Natural killer cell treated with Interleukin-12 subunit alpha and Interleukin-12 subunit beta and Interleukin-15 and Interleukin-18, amount 100 ng/mL, for 72 hours (primary cell): ENCODE data around the gene GALNT12. TPM values are rescaled to one million over a fixed set of nuclear protein-coding genes. Genes with fewer than 3 reads are reported as not detected.

Experiments
- ATAC-seq, 2 donors: fragments of 150-1000 bp; cut with Tn5 transposase in 1 of 2; sonication (Bioruptor Pico), chemical (Tn5 transposase) in 1 of 2; 2 replicates each; pipeline ENCODE4 v1.10.0; 2021
- DNase-seq: peaks from one replicate; pipeline ENCODE4 v3.0.0; 2022; ENCODE audit warnings: low spot score
- H3K27ac Mint-ChIP-seq, 2 donors: 1 replicate in 1 of 2; 2 replicates in 1 of 2; pipeline ENCODE4 v1.8.0; 2022; ENCODE audit warnings: mixed read lengths in 2 of 2, mild to moderate bottlenecking in 1 of 2, moderate library complexity in 1 of 2
- H3K27me3 Mint-ChIP-seq, 2 donors: 1 replicate in 1 of 2; 2 replicates in 1 of 2; pipeline ENCODE4 v1.8.0; 2022; ENCODE audit warnings: mixed read lengths in 2 of 2
- H3K36me3 Mint-ChIP-seq: one replicate; pipeline ENCODE4 v1.8.0; 2022; ENCODE audit warnings: mixed read lengths
- H3K4me1 Mint-ChIP-seq, 2 donors: 1 replicate in 1 of 2; 2 replicates in 1 of 2; pipeline ENCODE4 v1.8.0; 2022; ENCODE audit warnings: low read depth in 2 of 2, mixed read lengths in 2 of 2, mild to moderate bottlenecking in 1 of 2
- H3K4me3 Mint-ChIP-seq: one replicate; pipeline ENCODE4 v1.8.0; 2022; ENCODE audit warnings: mixed read lengths
- H3K9me3 Mint-ChIP-seq: 2 replicates; pipeline ENCODE4 v1.8.0; 2022; ENCODE audit warnings: mixed read lengths
- total RNA-seq, 2 donors: library from RNA; stranded (reverse); gene quantifications; one replicate each; pipeline ENCODE4 v1.2.3, GENCODE V29; 2022

GALNT12 gene
- total RNA-seq, 2 donors from 2014 or later = 1.8 to 4.1 TPM

GRCh38 chr9:98821831-98822230, 14.4 kb downstream of the GALNT12 start:
- Mint-ChIP-seq H3K9me3 (no peaks in the 10 kb centered on the region), H3K36me3 (no peaks in the 10 kb centered on the region), H3K27ac (no peak overlapping the region), H3K4me1 (peaks cover 0 to 3% of the 10 kb centered on the region in 2 donors), H3K27me3 (no peaks in the 10 kb centered on the region), H3K4me3 (no peak overlapping the region)
- no peak for DNase-seq
- ATAC-seq = no peak

DNA sequence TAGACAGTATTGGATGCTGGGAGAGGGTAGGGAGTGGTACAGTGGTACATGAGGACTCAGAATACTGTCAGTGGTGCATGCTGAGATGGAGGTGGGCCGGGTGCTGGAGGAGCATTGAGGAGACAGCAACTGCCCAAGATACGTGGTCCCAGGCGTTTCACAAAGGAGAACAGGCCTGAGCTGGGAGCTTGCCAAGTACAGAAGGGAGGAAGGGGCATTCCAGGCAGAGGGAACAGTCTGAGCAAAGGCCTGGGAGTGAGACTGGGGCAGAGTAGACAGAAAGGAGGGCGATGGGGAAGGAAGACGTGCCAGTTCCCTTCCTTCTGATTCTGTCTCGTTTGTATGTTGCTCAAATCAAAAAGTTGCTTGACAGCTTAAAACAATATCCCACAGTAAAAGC, 15.2 kb downstream of the GALNT12 start:
- H3K27ac Mint-ChIP-seq = no peak overlapping the region
- peaks cover 0 to 3% of the 10 kb centered on the region in 2 donors for H3K4me1 Mint-ChIP-seq
- no peaks in the 10 kb centered on the region for H3K27me3 Mint-ChIP-seq
- no peaks in the 10 kb centered on the region for H3K9me3 Mint-ChIP-seq
- DNase-seq (no peak), ATAC-seq (no peak)
- no peak overlapping the region for H3K4me3 Mint-ChIP-seq
- H3K36me3 Mint-ChIP-seq = no peaks in the 10 kb centered on the region

GRCh38 chr9:98823666-98824334, 16.3 kb downstream of the GALNT12 start:
- Mint-ChIP-seq H3K9me3 (no peaks in the 10 kb centered on the region), H3K36me3 (no peaks in the 10 kb centered on the region), H3K4me3 (no peak overlapping the region), H3K27ac (peak overlapping the region in 1 of 2 donors; percentile 52), H3K27me3 (no peaks in the 10 kb centered on the region), H3K4me1 (peaks cover 0 to 3% of the 10 kb centered on the region in 2 donors)
- DNase-seq (no peak), ATAC-seq (peak in 1 of 2 donors; percentile 15)

- Mint-ChIP-seq H3K27me3 (no peaks in the 10 kb centered on the region), H3K4me3 (no peak overlapping the region), H3K9me3 (no peaks in the 10 kb centered on the region), H3K27ac (no peak overlapping the region), H3K36me3 (no peaks in the 10 kb centered on the region), H3K4me1 (peaks cover 0 to 3% of the 10 kb centered on the region in 2 donors)
- no peak for ATAC-seq
- no peak for DNase-seq
These were observed 17.9 kb downstream of the GALNT12 start for GRCh38 chr9:98825414-98825813.

- Mint-ChIP-seq H3K9me3 (no peaks in the 10 kb centered on the region), H3K36me3 (no peaks in the 10 kb centered on the region), H3K4me3 (no peak overlapping the region), H3K4me1 (peaks cover 0 to 3% of the 10 kb centered on the region in 2 donors), H3K27me3 (no peaks in the 10 kb centered on the region), H3K27ac (no peak overlapping the region)
- ATAC-seq (no peak), DNase-seq (no peak)
These were observed 19.2 kb downstream of the GALNT12 start for GRCh38 chr9:98826716-98827115.

DNA sequence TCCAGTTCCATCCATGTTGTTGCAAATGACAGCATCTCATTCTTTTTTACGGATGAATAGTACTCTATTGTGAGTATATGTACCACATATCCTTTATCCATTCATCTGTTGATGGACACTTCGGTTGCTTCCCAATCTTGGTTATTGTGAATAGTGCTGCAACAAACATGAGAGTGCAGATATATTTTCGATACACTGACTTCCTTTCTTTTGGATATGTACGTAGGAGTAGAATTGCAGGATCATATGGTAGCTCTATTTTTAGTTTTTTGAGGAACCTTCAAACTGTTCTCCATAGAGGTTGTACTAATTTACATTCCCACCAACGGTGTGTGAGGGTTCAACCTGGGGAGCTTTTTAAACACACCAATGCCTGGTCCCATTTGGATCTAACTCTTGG, 22.3 kb downstream of the GALNT12 start:
- no peak overlapping the region for H3K27ac Mint-ChIP-seq
- H3K4me3 Mint-ChIP-seq = no peak overlapping the region
- H3K4me1 Mint-ChIP-seq = no peaks in the 10 kb centered on the region
- H3K36me3 Mint-ChIP-seq = no peaks in the 10 kb centered on the region
- no peaks in the 10 kb centered on the region for H3K27me3 Mint-ChIP-seq
- DNase-seq (no peak), ATAC-seq (no peak)
- no peaks in the 10 kb centered on the region for H3K9me3 Mint-ChIP-seq

DNA sequence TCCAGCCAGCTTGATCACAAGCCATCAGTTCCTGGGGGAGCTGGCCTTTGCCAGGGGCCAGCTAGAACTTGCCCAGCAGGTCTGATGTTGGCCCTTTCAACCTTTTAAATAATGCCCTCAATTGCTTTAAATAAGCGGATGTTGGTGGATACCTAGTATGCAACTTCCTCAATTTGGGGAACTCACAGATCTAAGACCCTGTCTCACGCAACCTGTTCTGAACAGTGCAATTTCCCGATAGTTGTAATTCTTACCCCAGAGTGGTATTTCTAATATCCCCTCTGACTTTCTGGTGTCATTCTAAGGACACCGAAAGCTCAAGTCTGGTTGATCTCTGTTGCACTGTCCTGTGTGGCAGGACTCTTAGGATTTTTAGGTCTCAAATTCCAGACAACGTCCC, 23.1 kb downstream of the GALNT12 start:
- H3K27me3 Mint-ChIP-seq = no peaks in the 10 kb centered on the region
- DNase-seq (no peak), ATAC-seq (no peak)
- H3K4me3 Mint-ChIP-seq = no peak overlapping the region
- no peaks in the 10 kb centered on the region for H3K36me3 Mint-ChIP-seq
- H3K27ac Mint-ChIP-seq = no peak overlapping the region
- no peaks in the 10 kb centered on the region for H3K9me3 Mint-ChIP-seq
- H3K4me1 Mint-ChIP-seq = no peaks in the 10 kb centered on the region

DNA sequence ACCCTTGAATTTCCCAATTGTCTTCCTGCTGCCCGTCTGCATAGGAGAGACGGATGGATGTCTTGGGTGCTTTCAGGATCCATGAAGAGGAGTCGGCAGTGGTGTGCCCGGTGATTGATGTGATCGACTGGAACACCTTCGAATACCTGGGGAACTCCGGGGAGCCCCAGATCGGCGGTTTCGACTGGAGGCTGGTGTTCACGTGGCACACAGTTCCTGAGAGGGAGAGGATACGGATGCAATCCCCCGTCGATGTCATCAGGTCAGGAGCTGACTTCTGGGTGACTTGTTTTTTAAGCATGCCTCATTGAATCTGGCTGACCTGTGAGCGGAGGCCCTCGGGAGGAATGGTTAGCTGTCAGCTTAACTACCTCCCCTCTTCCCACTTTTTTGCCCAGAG, 24.2 kb downstream of the GALNT12 start:
- DNase-seq = no peak
- no peak for ATAC-seq
- no peaks in the 10 kb centered on the region for H3K27me3 Mint-ChIP-seq
- no peaks in the 10 kb centered on the region for H3K4me1 Mint-ChIP-seq
- H3K36me3 Mint-ChIP-seq = no peaks in the 10 kb centered on the region
- no peak overlapping the region for H3K4me3 Mint-ChIP-seq
- no peak overlapping the region for H3K27ac Mint-ChIP-seq
- H3K9me3 Mint-ChIP-seq = no peaks in the 10 kb centered on the region

- Mint-ChIP-seq H3K27me3 (no peaks in the 10 kb centered on the region), H3K4me3 (no peak overlapping the region), H3K36me3 (no peaks in the 10 kb centered on the region), H3K9me3 (no peaks in the 10 kb centered on the region), H3K4me1 (no peaks in the 10 kb centered on the region), H3K27ac (no peak overlapping the region)
- ATAC-seq = no peak
- no peak for DNase-seq
These were observed 25.3 kb downstream of the GALNT12 start for GRCh38 chr9:98832768-98833089.

DNA sequence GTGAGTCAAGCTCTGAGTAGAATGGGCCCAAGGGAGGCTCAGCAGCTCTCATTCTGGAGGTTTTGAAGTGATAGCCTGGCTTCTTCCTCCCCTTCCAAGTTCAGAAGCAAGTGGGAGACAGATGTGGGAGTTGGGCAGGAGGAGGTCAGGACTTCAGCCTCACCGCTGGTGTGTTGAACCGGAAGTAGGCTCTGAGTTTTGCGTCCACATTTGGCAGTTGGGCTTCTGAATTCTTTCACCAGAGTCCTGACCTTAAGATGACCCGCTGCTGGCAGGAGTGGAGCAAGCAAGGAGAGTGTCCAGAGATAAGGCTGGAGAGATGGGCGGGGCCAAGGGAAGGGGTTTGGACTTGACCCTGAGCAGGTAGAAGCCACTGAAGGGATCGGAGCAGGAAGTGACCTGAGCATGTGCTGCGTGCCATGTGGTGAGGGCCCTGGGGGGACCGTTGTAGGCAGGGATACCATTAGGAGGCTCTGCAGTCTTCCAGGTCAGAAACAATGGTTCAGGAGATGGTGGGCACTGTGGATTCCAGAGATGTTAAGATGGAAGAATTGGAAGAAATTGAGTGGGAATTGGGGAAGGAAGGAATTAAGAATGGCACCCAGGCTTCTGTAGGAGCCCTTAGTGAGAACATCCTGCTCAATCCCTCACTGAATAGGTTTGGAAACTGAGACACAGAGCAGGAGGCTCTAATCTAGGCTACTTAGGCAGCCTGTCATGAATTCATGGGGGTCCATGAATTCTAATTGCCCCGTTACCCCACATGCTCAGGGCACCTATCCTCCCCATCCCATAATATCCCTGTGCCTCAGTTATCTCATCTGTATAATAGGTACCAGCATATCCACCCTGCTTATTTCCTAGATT, 25.9 kb downstream of the GALNT12 start:
- Mint-ChIP-seq H3K27ac (no peak overlapping the region), H3K4me1 (no peaks in the 10 kb centered on the region), H3K9me3 (no peaks in the 10 kb centered on the region), H3K27me3 (no peaks in the 10 kb centered on the region), H3K4me3 (no peak overlapping the region), H3K36me3 (no peaks in the 10 kb centered on the region)
- ATAC-seq (no peak), DNase-seq (no peak)

GRCh38 chr9:98834386-98834785, 26.9 kb downstream of the GALNT12 start:
- ATAC-seq = no peak
- Mint-ChIP-seq H3K4me1 (no peaks in the 10 kb centered on the region), H3K27me3 (no peaks in the 10 kb centered on the region), H3K4me3 (no peak overlapping the region), H3K9me3 (no peaks in the 10 kb centered on the region), H3K36me3 (no peaks in the 10 kb centered on the region), H3K27ac (no peak overlapping the region)
- no peak for DNase-seq

DNA sequence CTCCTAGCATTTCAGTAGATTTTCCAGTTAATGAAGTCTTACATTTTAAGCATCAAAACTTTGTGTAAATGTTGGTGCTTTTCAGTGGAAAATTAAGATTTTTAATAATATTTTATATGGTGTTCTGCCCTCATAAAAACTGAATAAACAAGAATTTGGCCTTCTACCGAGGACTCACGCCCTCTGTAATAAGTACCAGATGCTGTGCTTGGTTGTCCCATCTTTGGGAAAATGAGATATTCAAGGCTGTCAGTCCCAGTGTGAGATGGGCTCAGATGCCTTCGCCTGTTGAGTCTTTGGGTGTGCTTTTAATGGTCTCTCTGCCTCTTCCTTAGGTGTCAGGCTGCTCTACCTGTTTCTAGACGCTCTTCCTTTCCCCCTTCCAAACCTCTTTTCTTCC, 28.7 kb downstream of the GALNT12 start:
- no peaks in the 10 kb centered on the region for H3K9me3 Mint-ChIP-seq
- H3K36me3 Mint-ChIP-seq = no peaks in the 10 kb centered on the region
- no peak overlapping the region for H3K27ac Mint-ChIP-seq
- no peak for ATAC-seq
- no peaks in the 10 kb centered on the region for H3K4me1 Mint-ChIP-seq
- no peak overlapping the region for H3K4me3 Mint-ChIP-seq
- DNase-seq = no peak
- no peaks in the 10 kb centered on the region for H3K27me3 Mint-ChIP-seq

DNA sequence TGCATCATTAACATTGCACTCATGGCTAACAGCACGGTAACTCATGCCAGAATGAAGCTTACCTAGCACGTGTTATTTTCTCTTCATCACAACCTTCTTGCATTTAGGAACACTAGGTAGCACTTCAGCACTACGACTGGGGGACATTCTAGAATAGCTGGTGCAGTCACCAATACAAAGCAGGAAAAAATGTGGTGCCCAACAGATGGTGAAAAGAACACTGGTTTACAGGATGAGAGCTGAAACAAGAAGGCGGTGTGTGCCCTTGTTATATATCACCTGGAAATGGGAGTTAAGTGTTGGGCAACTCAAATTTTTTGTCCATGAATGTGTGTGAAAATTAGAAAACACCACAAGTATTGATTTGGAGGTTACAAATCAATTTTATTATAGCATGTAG, 30.0 kb downstream of the GALNT12 start:
- ATAC-seq = no peak
- no peaks in the 10 kb centered on the region for H3K9me3 Mint-ChIP-seq
- H3K4me1 Mint-ChIP-seq = no peaks in the 10 kb centered on the region
- no peak overlapping the region for H3K27ac Mint-ChIP-seq
- no peak overlapping the region for H3K4me3 Mint-ChIP-seq
- DNase-seq = no peak
- H3K27me3 Mint-ChIP-seq = no peaks in the 10 kb centered on the region
- H3K36me3 Mint-ChIP-seq = no peaks in the 10 kb centered on the region

DNA sequence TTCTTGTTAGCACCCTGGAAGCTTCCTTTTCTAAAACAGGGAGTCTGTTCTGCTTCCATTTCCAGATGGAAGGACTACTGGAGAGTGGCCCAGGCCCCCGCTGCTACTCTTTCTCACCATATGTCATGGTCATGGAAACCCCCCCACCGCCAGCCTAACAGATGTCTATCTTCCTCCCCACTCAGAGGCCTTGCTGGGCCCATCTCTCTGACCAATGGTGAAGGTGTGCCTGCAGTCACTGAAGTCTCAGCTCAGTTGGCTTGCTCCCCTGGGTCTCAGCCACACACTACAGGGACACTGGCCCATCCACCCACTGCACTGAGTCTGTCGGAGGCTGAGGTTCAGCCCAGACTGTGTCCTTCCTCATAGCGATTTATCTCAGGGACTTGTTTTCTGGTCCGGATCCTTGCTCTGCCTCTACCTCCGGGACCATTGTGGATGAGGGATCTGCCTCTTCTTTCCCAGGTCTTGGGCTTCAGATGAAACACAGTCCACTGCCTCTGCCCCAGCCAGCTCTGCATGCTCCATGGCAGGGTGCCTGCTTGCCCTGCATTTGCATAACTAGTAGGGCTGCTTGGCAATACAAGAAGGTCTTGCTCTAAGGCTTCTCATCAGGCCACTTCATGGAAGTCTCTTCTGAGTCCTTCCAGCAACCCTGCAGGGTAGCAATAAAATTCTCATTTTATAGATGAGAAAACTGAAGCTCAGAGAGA, 30.8 kb downstream of the GALNT12 start:
- Mint-ChIP-seq H3K36me3 (no peaks in the 10 kb centered on the region), H3K4me3 (no peak overlapping the region), H3K4me1 (no peaks in the 10 kb centered on the region), H3K27ac (no peak overlapping the region), H3K27me3 (no peaks in the 10 kb centered on the region), H3K9me3 (no peaks in the 10 kb centered on the region)
- DNase-seq = no peak
- ATAC-seq = no peak
